ENCODE measurements around the gene FBXL7. TPM values are rescaled to one million over a fixed set of nuclear protein-coding genes. Genes with fewer than 3 reads are reported as not detected.

FBXL7 gene
- total RNA-seq, 1 experiment from 2014 or later, result not detected

GRCh38 chr5:15679161-15679560, 179.2 kb downstream of the FBXL7 start:
- ChIA-PET POLR2A (no interaction called here), CTCF (no interaction called here)
- TF ChIP-seq CTCF (IDR thresholded peaks at IDR 0.05; ENCODE audit: unreplicated experiment), result no peak
- no peaks in the 10 kb centered on the region for H3K36me3 Mint-ChIP-seq (ENCODE audit: insufficient read depth, unreplicated experiment)
- H3K9me3 Mint-ChIP-seq (ENCODE audit: unreplicated experiment), result no peaks in the 10 kb centered on the region
- no TSS peak for BruUV-seq (replicated peaks)
- no peak overlapping the region for H3K27ac Mint-ChIP-seq (ENCODE audit: low read depth, unreplicated experiment)
- DNase-seq (ENCODE audit: unreplicated experiment), result no peak
- H3K27me3 Mint-ChIP-seq (ENCODE audit: insufficient read depth, unreplicated experiment), result no peaks in the 10 kb centered on the region
- no peaks in the 10 kb centered on the region for H3K4me1 Mint-ChIP-seq (ENCODE audit: insufficient read depth, unreplicated experiment)
- no peak overlapping the region for H3K4me3 Mint-ChIP-seq (ENCODE audit: unreplicated experiment)
- intact Hi-C loops (cut with micrococcal nuclease), result no loop called here

- TF ChIP-seq CTCF (IDR thresholded peaks at IDR 0.05; ENCODE audit: unreplicated experiment), result no peak
- POLR2A ChIA-PET, result no interaction called here
- no peak overlapping the region for H3K4me3 Mint-ChIP-seq (ENCODE audit: unreplicated experiment)
- BruUV-seq (replicated peaks), result no TSS peak
- CTCF ChIA-PET, result interaction anchor here (0.6 to 0.7 kb wide), 2 partner anchors 23 to 402 kb away, joined by 3 read pairs; no protein-coding TSS in a partner anchor
- H3K36me3 Mint-ChIP-seq (ENCODE audit: insufficient read depth, unreplicated experiment), result no peaks in the 10 kb centered on the region
- no peaks in the 10 kb centered on the region for H3K27me3 Mint-ChIP-seq (ENCODE audit: insufficient read depth, unreplicated experiment)
- intact Hi-C loops (cut with micrococcal nuclease), result no loop called here
- H3K27ac Mint-ChIP-seq (ENCODE audit: low read depth, unreplicated experiment), result no peak overlapping the region
- H3K4me1 Mint-ChIP-seq (ENCODE audit: insufficient read depth, unreplicated experiment), result no peaks in the 10 kb centered on the region
- no peak for DNase-seq (ENCODE audit: unreplicated experiment)
- no peaks in the 10 kb centered on the region for H3K9me3 Mint-ChIP-seq (ENCODE audit: unreplicated experiment)
These were observed 180.5 kb downstream of the FBXL7 start for GRCh38 chr5:15680455-15680854.

GRCh38 chr5:15682122-15682521, 182.1 kb downstream of the FBXL7 start:
- Mint-ChIP-seq H3K9me3 (ENCODE audit: unreplicated experiment) (no peaks in the 10 kb centered on the region), H3K27ac (ENCODE audit: low read depth, unreplicated experiment) (no peak overlapping the region), H3K36me3 (ENCODE audit: insufficient read depth, unreplicated experiment) (no peaks in the 10 kb centered on the region), H3K4me3 (ENCODE audit: unreplicated experiment) (no peak overlapping the region), H3K27me3 (ENCODE audit: insufficient read depth, unreplicated experiment) (no peaks in the 10 kb centered on the region), H3K4me1 (ENCODE audit: insufficient read depth, unreplicated experiment) (no peaks in the 10 kb centered on the region)
- CTCF ChIA-PET, result no interaction called here
- POLR2A ChIA-PET, result no interaction called here
- BruUV-seq (replicated peaks), result no TSS peak
- DNase-seq (ENCODE audit: unreplicated experiment), result no peak
- TF ChIP-seq CTCF (IDR thresholded peaks at IDR 0.05; ENCODE audit: unreplicated experiment), result no peak
- intact Hi-C loops (cut with micrococcal nuclease), result no loop called here

- CTCF ChIA-PET, result interaction anchor here (0.6 kb wide), 1 partner anchor 764 kb away, joined by 3 read pairs; no protein-coding TSS in a partner anchor
These were observed 182.6 kb downstream of the FBXL7 start for GRCh38 chr5:15682566-15682965.

More at GRCh38 chr5:15682566-15682965, 182.6 kb downstream of the FBXL7 start:
- intact Hi-C loops (cut with micrococcal nuclease), result no loop called here
- Mint-ChIP-seq H3K4me3 (ENCODE audit: unreplicated experiment) (no peak overlapping the region), H3K27me3 (ENCODE audit: insufficient read depth, unreplicated experiment) (no peaks in the 10 kb centered on the region), H3K4me1 (ENCODE audit: insufficient read depth, unreplicated experiment) (no peaks in the 10 kb centered on the region), H3K9me3 (ENCODE audit: unreplicated experiment) (no peaks in the 10 kb centered on the region), H3K36me3 (ENCODE audit: insufficient read depth, unreplicated experiment) (no peaks in the 10 kb centered on the region), H3K27ac (ENCODE audit: low read depth, unreplicated experiment) (no peak overlapping the region)
- BruUV-seq (replicated peaks), result no TSS peak
- TF ChIP-seq CTCF (IDR thresholded peaks at IDR 0.05; ENCODE audit: unreplicated experiment), result no peak
- POLR2A ChIA-PET, result no interaction called here
- DNase-seq (ENCODE audit: unreplicated experiment), result no peak
